GM20000 (cell line): ENCODE data around the gene C2CD3.

Source experiments
- DNase-seq: peaks from one replicate; pipeline ENCODE4 v3.0.0; 2012; ENCODE audit warnings: low spot score
- CTCF ChIP-seq: IDR thresholded peaks from 2 replicates; pipeline ENCODE4 v1.5.1; 2012; ENCODE audit warnings: mild to moderate bottlenecking, control low read depth; ENCODE audit errors: extremely low read depth, missing control alignments

Gene C2CD3

GRCh38 chr11:74035264-74035663 is 135.5 kb downstream of the C2CD3 start:
- TF ChIP-seq CTCF, result no peak
- no peak for DNase-seq

GRCh38 chr11:74033046-74033445 is 137.8 kb downstream of the C2CD3 start:
- no peak for DNase-seq
- no peak for TF ChIP-seq CTCF

GRCh38 chr11:74030723-74031676 is 139.8 kb downstream of the C2CD3 start:
- no peak for DNase-seq
- TF ChIP-seq CTCF, result no peak

GRCh38 chr11:74025467-74026166 is 145.2 kb downstream of the C2CD3 start:
- no peak for TF ChIP-seq CTCF
- DNase-seq, result no peak

- no peak for TF ChIP-seq CTCF
- no peak for DNase-seq
Measured at GRCh38 chr11:74024261-74025029, 146.4 kb downstream of the C2CD3 start.

GRCh38 chr11:74023276-74023675 is 147.5 kb downstream of the C2CD3 start:
- DNase-seq, result no peak
- TF ChIP-seq CTCF, result no peak
